ENCODE data around the gene RASA3. TPM values are rescaled to one million over a fixed set of nuclear protein-coding genes. Genes with fewer than 3 reads are reported as not detected.
A peak's percentile ranks its signal among the peaks of the same experiment; 100 is the strongest.

RASA3 gene
- total and polyA plus RNA-seq, 2 of the 8 experiments (the other 6 are each of a cell fraction or from before 2014, with no cell fraction given) = 7.5 to 21.9 TPM

- Histone ChIP-seq H2BK15ac (ENCODE audit: low read length) (no peak overlapping the region), H2BK20ac (ENCODE audit: low read length) (0 out of 2 replicates have a peak overlapping the region, but pooled peaks have one; percentile 34), H3K4me2 (ENCODE audit: insufficient read depth in 1 of 2, low read depth in 2 of 2, low read length in 2 of 2) (no peak overlapping the region), H2AFZ (ENCODE audit: low read length) (no peak overlapping the region), H3K23me2 (ENCODE audit: low read depth, low read length) (no peaks in the 10 kb centered on the region), H3K9me3 (ENCODE audit: insufficient read depth in 2 of 2, low read depth in 1 of 2, low read length in 1 of 2) (no peaks in the 10 kb centered on the region), H3K79me2 (ENCODE audit: control insufficient read depth in 1 of 2, insufficient read depth in 2 of 2, low read length in 2 of 2) (peaks cover 0 to 3% of the 10 kb centered on the region in 2 experiments; a peak in 1 of 4 replicates), H2BK120ac (replicated peaks; ENCODE audit: low read depth, low read length) (no peak overlapping the region), H2BK12ac (ENCODE audit: low read depth, low read length) (0 out of 2 replicates have a peak overlapping the region, but pooled peaks have one; percentile 18), H3K23ac (ENCODE audit: insufficient read length) (no peak overlapping the region), H4K91ac (replicated peaks; ENCODE audit: insufficient read length, low read length) (no peak overlapping the region), H2AK5ac (ENCODE audit: low read depth, low read length) (no peak overlapping the region), H3K36me3 (ENCODE audit: control insufficient read depth in 2 of 4, insufficient read depth in 4 of 4, low read length in 3 of 4) (no peaks in the 10 kb centered on the region), H2BK5ac (ENCODE audit: low read depth, low read length) (0 out of 2 replicates have a peak overlapping the region, but pooled peaks have one; percentile 49), H4K20me1 (replicated peaks in 1 of 2; ENCODE audit: control insufficient read depth in 1 of 2, insufficient read depth in 2 of 2, low read length in 2 of 2) (peaks cover 0 to 6% of the 10 kb centered on the region in 2 experiments), H3K4me1 (replicated peaks in 1 of 4; ENCODE audit: control insufficient read depth in 3 of 4, insufficient read depth in 4 of 4, low read length in 3 of 4) (peaks cover 0 to 20% (median 11%) of the 10 kb centered on the region in 4 experiments; a peak in 6 of 7 replicates), H3K4me3 (ENCODE audit: extremely low read depth in 1 of 4, insufficient read depth in 2 of 4, low read depth in 3 of 4, low read length in 4 of 4) (no peak overlapping the region), H4K8ac (ENCODE audit: extremely low read depth, insufficient read depth, low read length) (peak overlapping the region; percentile 83; the same call in 1 of the 2 replicates), H3K14ac (ENCODE audit: insufficient read length) (no peak overlapping the region), H3K27ac (ENCODE audit: low read depth, low read length) (no peak overlapping the region), H3K4ac (replicated peaks; ENCODE audit: insufficient read length, low read depth, low read length) (no peak overlapping the region), H3K27me3 (replicated peaks in 1 of 4; ENCODE audit: control insufficient read depth in 3 of 4, extremely low read depth in 1 of 4, insufficient read depth in 3 of 4, low read length in 3 of 4) (no peaks in the 10 kb centered on the region), H3K9ac (replicated peaks in 1 of 4; ENCODE audit: extremely low read depth in 1 of 4, low read depth in 3 of 4, low read length in 3 of 4) (no peak overlapping the region), H3K56ac (replicated peaks; ENCODE audit: insufficient read length, low read depth, low read length) (no peak overlapping the region), H3K79me1 (ENCODE audit: low read depth, low read length) (peaks cover 9% of the 10 kb centered on the region; the same call in 1 of the 2 replicates), H4K5ac (ENCODE audit: insufficient read length, low read depth, low read length) (no peak overlapping the region), H3K18ac (ENCODE audit: extremely low read depth, low read length) (no peak overlapping the region)
- POLR2A ChIA-PET (ENCODE audit: partially characterized antibody) = interaction anchor here (1.8 kb wide), 1 partner anchor 9 kb away, joined by 3 read pairs; no protein-coding TSS in a partner anchor
- CTCF ChIA-PET (ENCODE audit: partially characterized antibody) = interaction anchor here (1.2 to 1.5 kb wide), 3 partner anchors 15 to 410 kb away, joined by 3 to 4 read pairs (median 4); no protein-coding TSS in a partner anchor
- no peak for TF ChIP-seq RFX5 (IDR thresholded peaks at IDR 0.05; ENCODE audit: borderline replicate concordance, low read depth, low read length)
- no peak for TF ChIP-seq SP4 (IDR thresholded peaks at IDR 0.05; ENCODE audit: low read length)
- TF ChIP-seq, protein P1, sequence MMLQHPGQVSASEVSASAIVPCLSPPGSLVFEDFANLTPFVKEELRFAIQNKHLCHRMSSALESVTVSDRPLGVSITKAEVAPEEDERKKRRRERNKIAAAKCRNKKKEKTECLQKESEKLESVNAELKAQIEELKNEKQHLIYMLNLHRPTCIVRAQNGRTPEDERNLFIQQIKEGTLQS (IDR thresholded peaks at IDR 0.05; ENCODE audit: insufficient read depth, low read depth, low read length) = no peak
- TF ChIP-seq RBBP5 (IDR thresholded peaks at IDR 0.05; ENCODE audit: borderline replicate concordance, low read depth, low read length) = no peak
- TF ChIP-seq EP300 (IDR thresholded peaks at IDR 0.05; ENCODE audit: borderline replicate concordance in 1 of 2, low read depth in 2 of 2, low read length in 2 of 2) = no peak
- no peak for TF ChIP-seq ATF2 (IDR thresholded peaks at IDR 0.05; ENCODE audit: low read length)
- no peak for TF ChIP-seq CTBP2 (IDR thresholded peaks at IDR 0.05; ENCODE audit: borderline replicate concordance, insufficient read depth, insufficient read length, low read length)
- no peak for TF ChIP-seq SRF (IDR thresholded peaks at IDR 0.05; ENCODE audit: low read depth, low read length)
- no peak for TF ChIP-seq POU5F1 (IDR thresholded peaks at IDR 0.05; ENCODE audit: low read depth, low read length)
- no peak for FAIRE-seq
- 94% methylated on average over 14 of the region's 14 CpGs; no CpG with 5 or more reads in 1 of the 2 experiments for WGBS, 2 experiments (ENCODE audit: extremely low coverage in 1 of 2, insufficient coverage in 1 of 2, insufficient read length in 1 of 2, insufficient replicate concordance in 2 of 2, low coverage in 1 of 2, low lambda C conversion rate in 2 of 2, missing lambda C conversion rate in 1 of 2)
- no peak for DNase-seq (ENCODE audit: low read depth in 1 of 2, low spot score in 2 of 2)
Measured at GRCh38 chr13:114038900-114039299, 93.5 kb downstream of the RASA3 start.
